GM12874 (cell line): ENCODE data around the gene BRD7.

Source experiments
- TF ChIP-seq, protein P1 (sequence below): IDR thresholded peaks from 2 replicates; pipeline ENCODE4 v1.5.1; 2011; ENCODE audit warnings: low read depth, mild to moderate bottlenecking, control low read depth, low read length, moderate library complexity; ENCODE audit not compliant: insufficient read depth

The BRD7 gene

DNA sequence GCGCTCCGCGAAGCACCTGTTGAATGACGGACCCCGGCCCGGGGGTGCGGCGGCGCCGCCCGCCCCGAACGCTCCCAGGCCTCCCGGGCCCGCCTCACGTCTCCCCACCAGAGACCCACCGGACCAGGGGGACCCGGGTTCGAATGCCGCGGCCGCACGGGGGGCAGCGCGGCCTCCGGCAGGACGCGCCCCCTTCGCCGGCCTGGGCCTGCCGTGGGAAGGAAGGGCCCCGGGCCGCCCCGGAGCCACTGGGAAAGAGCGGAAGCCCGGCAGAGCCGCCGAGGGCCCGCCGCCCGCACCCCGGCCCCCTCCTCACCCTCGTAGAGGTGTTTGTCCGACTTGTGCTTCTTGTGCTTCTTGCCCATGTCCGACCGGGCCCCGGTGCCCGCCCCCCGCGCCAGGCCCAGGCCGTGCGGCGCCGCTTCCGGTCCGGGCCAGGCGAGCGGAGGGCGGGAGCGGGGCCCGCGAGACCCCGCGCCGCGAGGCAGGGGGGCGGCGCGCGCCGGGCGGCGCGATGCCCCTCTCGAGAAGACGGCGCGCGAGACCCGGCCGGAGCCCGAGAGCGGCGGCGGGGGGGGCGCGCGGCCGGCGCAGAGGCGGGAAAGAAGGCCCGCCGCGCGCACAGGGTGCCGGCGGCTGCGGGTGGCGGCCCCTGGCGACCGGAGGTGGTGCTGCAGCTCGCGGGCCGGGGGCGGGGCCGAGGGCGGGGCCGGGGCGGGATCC is at the start of gene BRD7:
Gene BRD7, minus strand, starts transcription at position 579 of the 723 bp plus-strand sequence. Its CDS starts 214 bp downstream, at position 365.
- TF ChIP-seq, protein P1, sequence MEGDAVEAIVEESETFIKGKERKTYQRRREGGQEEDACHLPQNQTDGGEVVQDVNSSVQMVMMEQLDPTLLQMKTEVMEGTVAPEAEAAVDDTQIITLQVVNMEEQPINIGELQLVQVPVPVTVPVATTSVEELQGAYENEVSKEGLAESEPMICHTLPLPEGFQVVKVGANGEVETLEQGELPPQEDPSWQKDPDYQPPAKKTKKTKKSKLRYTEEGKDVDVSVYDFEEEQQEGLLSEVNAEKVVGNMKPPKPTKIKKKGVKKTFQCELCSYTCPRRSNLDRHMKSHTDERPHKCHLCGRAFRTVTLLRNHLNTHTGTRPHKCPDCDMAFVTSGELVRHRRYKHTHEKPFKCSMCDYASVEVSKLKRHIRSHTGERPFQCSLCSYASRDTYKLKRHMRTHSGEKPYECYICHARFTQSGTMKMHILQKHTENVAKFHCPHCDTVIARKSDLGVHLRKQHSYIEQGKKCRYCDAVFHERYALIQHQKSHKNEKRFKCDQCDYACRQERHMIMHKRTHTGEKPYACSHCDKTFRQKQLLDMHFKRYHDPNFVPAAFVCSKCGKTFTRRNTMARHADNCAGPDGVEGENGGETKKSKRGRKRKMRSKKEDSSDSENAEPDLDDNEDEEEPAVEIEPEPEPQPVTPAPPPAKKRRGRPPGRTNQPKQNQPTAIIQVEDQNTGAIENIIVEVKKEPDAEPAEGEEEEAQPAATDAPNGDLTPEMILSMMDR = peak; percentile 62

DNA sequence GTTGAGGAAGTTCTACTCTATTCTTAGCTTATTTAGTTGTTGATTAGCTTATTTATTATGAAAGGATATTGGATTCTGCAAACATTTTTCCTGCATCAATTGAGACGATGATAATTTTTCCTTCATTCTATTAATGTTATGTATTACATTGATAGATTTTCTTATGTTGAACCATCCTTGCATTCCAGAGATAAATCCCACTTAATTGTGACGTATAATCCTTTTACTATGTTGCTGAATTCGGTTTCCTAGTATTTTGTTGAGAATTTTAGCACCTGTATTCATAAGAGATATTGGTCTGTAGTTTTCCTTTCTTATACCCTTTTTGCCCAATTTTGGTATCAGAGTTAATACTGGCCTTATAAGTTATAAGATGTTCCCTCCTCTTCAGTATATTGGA is 47.6 kb upstream of the BRD7 start:
- TF ChIP-seq, protein P1 = no peak

DNA sequence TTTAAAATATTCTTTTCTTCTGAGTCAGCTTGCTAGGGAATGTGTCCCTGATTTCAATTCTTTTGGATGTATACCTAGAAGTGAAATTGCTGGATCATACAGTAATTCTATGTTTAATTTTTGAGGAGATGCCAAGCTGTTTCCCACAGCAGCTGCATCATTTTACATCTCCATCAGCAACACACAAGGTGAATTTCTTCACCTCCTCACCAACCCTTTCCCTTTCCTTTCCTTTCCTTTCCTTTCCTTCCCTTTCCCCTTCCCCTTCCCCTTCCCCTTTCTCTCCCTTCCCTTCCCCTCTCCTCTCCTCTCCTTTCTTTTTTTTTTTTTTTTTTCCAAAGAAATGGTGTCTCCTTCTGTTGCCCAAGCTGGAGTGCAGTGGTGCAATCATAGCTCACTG is 45.4 kb upstream of the BRD7 start:
- TF ChIP-seq, protein P1 = no peak

DNA sequence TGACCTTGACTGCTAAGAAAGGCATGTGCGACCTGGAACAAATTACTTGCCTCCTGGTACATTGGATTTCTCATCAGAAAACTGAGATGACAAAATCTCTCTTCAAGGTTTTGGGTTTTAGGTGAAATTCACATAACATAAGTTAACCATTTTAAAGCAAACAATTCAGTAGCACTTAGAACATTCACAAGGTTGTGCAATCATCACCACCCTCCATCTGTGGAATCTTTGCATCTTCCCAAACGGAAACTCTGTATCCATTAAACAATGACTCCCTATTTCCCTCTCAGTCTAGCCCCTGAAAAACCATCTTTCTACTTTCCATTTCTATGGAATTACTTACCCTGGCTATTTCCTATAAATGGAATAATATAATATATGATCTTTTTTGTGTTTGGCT is 42.2 kb upstream of the BRD7 start:
- TF ChIP-seq, protein P1 = no peak

DNA sequence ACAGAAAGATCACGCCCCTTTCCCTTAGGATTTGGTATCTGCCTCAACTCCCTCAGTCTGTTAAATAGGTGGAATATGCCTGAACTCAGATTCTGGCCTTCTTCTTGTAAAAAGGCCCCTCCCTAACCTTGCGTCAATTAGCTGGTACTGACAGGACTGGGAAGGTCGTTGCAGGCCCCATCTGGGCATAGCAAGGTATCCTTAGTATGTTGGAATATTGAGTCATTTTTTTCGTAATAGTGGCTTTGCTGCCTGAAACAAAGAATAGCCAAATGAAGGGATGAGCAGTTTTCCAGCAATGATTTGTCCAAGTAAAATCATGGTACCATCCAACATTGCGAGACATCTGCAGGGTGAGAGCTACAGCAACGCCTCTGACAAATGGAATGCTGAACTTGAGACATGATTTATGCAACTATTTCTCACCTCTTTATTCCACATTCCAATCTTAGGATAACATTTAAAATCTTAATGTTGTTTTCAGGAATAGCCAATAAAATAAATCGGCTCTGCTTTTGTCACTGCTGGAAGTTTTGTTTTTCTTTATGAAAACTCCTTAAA is 39.3 kb upstream of the BRD7 start:
- TF ChIP-seq, protein P1 = no peak

DNA sequence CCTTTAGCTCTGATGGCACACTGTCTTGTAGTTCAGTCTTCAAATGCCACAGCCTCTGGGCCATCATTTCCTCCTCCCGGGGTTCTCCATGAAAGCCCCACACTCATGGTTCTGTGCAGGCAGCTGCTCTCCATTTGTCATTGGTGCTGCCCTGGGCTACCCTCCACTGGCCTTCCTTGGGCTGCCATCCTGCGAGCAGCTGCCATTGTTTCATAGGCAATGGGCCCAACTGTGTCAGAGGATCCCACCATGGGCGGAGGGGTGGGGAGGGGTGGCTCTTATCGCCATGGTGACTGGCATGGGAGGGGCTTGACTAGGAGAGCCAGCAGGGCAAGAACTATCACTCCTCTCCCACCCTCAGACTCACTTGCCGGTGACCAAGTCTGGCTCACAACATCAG is 38.6 kb upstream of the BRD7 start:
- TF ChIP-seq, protein P1 = no peak

DNA sequence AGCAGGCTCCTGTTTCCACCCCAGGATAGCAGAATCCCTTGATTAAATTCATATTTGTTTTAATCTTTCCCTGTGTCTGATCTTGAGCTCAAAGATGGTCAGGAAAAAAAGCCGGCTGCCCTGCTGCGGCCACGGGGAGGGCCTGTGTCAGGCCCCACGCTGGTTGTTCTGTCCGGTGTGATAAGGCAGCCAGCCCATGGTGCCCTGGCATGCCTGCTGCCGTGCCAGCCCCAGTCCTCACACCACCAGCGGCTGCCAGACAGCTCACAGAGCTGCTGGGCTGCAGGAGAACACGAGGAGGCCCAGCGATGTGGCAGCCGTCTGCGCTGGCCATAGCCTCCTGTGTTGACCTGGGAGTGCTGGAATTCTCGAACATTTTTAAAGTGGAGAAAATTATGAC is 34.7 kb upstream of the BRD7 start:
- TF ChIP-seq, protein P1 = no peak
